NCI-H1436 treated with DMSO at 0.1 percent for 48 hours (cell line): ENCODE measurements around the gene YIF1A.
A peak's percentile ranks its signal among the peaks of the same experiment; 100 is the strongest.

Source experiments
- DNase-seq: peaks from one replicate; lab custom pipeline; 2025; lab: John Stamatoyannopoulos, UW

YIF1A gene

GRCh38 chr11:66288671-66289547 lies at the start of gene YIF1A:
Gene YIF1A, minus strand, starts transcription at chr11:66289143. Its CDS starts 158 bp downstream, at chr11:66288985.
- DNase-seq: peak; percentile 94

- DNase-seq: no peak
Measured at GRCh38 chr11:66337103-66337899, 48.4 kb upstream of the YIF1A start.

DNA sequence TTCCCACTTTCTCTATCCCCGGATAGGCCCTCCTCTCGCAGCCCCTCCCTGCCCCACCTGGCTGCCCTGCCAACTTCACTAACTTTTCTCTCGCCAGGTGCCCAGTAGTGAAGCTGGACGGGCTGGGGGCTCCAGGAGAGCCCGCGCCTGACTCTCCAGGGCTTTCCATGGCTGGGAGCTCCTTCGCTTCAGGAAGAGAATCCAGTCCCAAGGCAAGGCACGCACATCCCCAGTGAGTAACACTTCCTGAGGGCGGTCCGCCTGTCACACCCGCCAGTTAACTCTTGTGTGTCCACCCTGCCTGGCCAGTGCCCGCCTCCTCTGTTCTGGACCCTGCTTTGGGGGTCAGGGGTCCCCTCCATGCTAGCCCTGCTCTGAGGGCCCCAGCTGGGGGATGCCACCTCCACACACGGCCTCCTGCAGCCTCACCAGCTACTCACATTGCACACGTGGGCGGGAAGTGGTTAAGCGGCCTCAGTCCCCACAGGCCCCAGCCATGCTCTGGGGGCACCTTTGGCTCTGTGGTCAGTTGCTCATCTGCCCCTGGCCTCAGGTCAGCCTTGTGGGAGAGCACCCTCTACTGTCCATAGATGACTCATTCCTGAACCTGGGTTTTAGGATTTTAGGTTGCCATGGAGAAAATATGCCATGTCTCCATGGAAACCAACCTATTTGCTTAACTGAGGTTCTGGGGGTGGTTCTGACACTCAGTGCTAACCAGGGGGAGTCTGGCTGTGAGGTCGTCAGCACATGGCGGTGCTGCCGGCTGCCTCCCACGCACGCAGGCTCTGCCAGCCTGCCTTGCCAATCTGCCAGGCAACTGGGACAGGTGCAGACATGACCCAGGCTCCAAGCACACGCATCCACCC lies 47.5 kb upstream of the YIF1A start, which contains the start of gene RIN1:
TSS of gene RIN1 (minus strand) at position 201 of the 869 bp plus-strand sequence. CDS start at position 169, 32 bp downstream.
- DNase-seq: no peak

GRCh38 chr11:66335531-66336233 lies 46.7 kb upstream of the YIF1A start:
- no peak for DNase-seq

DNA sequence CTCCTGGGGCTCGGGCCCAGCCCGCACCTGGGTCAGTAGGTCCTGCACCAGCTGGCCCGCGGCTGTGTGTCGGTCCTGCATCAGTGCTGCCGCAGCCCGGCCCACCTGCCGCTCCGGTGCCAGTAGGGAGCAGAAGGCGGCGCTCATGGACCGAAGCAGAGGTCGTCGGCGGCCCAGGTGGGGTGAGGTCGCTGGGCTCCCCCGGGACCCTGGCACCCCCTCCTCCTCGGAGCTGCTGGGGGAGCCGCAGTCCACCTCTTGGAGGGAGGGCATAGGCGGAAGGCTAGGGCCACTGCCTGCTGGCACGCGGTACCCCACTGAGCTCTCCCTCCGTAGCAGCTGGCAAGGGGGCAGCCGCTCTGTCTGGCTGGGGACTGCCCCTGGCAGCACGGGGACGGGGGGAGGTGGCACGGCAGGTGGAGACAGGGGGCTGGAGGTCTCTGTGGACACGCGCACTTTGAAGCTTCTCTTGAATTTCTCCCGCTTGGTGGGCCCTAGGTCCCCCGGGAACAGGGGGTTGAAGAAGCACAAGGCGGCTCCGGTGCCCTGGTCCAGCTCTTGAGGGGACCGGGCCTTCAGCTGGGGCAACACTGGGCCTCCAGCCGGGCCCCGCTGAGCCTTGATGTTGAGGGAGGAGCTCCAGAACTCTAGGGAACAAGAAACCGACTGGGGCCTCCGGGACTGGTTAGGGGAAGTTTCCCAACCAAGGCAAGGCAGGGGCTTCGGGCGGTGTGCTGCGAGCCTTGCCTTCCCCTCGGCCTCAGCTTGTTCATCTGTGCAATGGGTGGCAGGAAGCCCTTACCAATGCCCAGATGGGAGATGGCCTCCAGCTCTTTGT lies 45.9 kb upstream of the YIF1A start:
- no peak for DNase-seq

DNA sequence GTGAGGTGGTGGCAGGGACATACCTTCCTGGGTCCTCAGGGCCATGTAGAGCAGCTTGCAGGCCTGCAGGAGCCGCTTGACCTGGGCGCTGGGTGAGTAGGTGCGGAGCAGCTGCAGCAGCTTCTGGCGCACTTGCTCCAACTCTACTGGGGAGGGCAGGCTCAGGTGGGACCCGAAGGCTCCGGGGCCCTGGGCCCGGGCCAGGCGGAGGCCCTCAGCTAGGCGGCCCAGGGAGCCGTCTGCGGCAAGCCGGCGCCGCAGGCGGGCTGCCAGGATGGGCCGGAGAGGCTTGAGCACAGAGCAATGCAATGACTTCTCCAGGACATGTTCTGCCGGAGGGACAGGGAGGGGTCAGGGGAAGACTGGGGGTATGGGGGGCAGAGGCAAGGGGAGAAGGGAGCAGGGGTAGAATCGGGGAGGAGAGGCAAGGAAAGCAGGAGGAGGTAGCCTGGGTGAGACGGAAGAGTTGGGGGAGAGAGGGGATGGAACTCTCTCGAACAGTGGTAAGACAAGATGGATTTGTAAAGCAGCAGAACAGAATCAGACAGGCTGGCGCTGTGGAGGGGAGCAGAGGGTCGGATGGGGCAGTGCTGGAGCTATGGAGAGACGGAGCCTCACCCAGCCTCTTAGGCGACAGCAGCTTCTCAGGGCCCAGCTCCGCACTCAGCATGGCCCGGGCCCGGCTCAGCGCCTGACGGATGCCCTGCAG lies 45.1 kb upstream of the YIF1A start:
- no peak for DNase-seq

DNA sequence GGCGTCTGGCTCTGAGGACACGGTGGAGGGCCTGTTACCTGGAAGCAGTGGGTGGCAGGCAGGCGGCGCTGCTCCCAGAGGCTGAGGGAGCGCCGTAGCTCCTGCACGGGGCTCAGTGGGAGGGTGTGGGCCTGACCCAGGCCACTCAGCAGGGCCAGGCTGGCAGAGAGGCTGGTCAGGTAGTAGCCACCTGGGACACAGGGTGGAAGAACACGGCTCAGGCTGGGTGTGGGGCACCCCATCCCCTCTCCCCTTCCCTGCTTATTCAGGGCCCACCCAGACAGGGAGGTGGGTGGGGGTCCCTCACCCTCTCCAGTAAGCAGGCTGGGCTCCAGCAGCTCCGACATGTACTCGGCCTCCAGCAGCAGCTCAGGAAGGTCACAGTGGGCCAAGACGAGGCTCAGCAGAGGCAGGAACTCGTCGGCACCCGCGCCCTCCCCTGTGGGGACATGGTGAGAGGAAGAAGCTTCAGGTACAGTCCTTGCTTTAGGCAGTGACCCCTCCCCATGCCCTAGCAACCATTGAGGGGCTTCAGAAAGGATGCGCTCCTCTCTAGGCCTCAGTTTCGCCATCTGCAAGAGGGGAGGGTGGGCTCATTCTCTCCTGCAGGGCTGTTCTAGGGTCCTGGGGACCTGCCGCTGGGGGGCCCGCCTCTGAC lies 44.4 kb upstream of the YIF1A start:
- DNase-seq: no peak

GRCh38 chr11:66332371-66333219 lies 43.7 kb upstream of the YIF1A start:
- no peak for DNase-seq

DNA sequence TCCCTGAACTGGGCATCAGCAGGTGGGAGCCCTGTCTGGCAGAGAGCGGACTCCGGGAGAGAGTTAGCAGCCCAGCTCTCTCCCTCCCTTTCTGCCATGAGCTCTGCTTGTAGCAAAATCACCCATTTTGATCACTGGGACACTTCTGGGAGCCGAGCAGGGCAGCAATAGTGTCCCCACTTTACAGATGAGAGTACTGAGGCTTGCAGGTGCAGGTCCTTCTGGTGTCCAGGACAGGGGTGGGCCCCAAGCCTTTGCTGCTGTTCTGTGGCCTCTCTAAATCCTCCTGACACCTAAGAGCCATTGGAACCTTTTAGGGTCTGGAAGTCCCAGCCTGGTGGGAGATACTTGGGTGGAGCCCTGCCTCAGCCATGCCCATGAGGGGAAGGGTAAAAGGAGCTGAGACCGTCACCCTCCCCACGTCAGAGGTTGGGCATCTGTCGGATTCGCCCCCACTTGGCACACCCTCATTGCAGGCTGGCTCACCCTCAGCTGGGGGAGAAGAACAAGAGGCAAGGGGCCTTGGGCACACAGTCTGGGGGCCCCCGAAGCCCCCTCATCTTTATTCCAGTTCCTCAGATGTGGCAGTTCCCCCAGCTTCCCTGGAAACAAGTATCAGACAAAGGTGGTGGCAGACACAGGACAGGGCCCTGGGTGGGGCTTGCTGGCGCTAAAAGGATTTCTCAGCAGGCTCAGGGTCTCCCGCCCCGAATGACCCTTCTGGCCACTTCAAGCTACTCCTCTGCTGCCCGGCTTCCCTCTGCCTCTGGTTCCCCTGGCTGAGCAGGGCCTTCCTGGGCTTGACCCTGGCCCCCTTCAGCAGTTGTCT lies 42.8 kb upstream of the YIF1A start:
- DNase-seq: no peak

DNA sequence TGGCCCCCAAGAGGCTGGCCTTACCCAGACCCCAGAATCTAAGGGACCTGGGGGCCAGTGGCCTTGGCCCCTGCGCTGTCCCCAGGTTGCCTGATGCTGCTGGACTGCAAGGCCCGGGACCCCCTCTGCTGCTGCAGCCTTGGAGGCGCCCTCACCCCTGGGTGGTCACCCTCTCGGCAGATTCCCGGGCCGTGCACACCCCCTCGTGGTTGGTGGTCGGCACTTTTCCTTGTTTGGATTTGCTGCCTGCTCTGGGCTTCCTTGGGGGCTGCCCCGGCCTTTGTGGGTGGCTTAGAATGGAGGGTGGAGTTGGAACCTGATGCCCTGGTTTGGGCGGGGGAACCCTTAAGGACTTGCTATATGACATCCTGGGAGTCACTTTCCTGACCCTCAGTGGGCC lies 42.0 kb upstream of the YIF1A start:
- no peak for DNase-seq

- DNase-seq: no peak
Measured at GRCh38 chr11:66329165-66329673, 40.3 kb upstream of the YIF1A start.

GRCh38 chr11:66328302-66329144 lies 39.6 kb upstream of the YIF1A start:
- DNase-seq: peak; percentile 31

DNA sequence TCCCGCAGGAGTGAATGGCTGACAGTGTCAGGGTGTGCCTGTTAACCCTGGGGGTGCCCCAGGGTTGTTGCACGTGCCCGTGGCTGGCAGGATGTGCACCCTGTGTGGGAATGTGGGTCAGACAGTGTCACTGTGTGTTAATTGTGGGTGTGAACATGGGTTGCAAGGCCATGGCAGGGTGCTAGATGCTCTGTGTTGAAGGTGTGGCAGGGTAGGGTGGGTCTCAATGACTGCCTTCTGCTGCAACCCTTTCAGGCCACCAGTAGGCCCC lies 39.0 kb upstream of the YIF1A start:
- no peak for DNase-seq

GRCh38 chr11:66327171-66328030 lies 38.5 kb upstream of the YIF1A start:
- no peak for DNase-seq
